Spleen (tissue), 13 donors: ENCODE data around the gene ADCY2. TPM values are rescaled to one million over a fixed set of nuclear protein-coding genes. Genes with fewer than 3 reads are reported as not detected.

Experiments
- DNase-seq: peaks from one replicate; pipeline ENCODE4 v3.0.0-alpha.2; 2020
- H3K27ac ChIP-seq, 8 donors: fragments of 200-600 bp; sonication (generic) in 7 of 8; 1 replicate in 4 of 8; 2 replicates in 4 of 8; pipeline versions ENCODE4 v1.5.0 to v1.8.0; 2016 to 2021; ENCODE audit warnings: inconsistent platforms in 4 of 8, mild to moderate bottlenecking in 4 of 8, moderate library complexity in 1 of 8
- H3K27me3 ChIP-seq, 7 donors: fragments of 200-600 bp; sonication (generic) in 6 of 7; replicated peaks in 1 of 7; 1 replicate in 4 of 7; 2 replicates in 3 of 7; pipeline versions ENCODE4 v1.5.0 to v1.8.0; 2016 to 2021; ENCODE audit warnings: inconsistent platforms in 3 of 7, mild to moderate bottlenecking in 1 of 7
- H3K36me3 ChIP-seq, 6 donors: fragments of 200-600 bp; sonication (generic) in 5 of 6; 1 replicate in 4 of 6; 2 replicates in 2 of 6; pipeline versions ENCODE4 v1.5.0 to v1.8.0; 2016 to 2021; ENCODE audit warnings: inconsistent platforms in 2 of 6
- H3K4me1 ChIP-seq, 6 donors: fragments of 200-600 bp; sonication (generic) in 5 of 6; 1 replicate in 3 of 6; 2 replicates in 3 of 6; pipeline versions ENCODE4 v1.5.0 to v1.8.0; 2016 to 2021; ENCODE audit warnings: inconsistent platforms in 3 of 6
- H3K4me3 ChIP-seq, 8 donors: fragments of 200-600 bp; sonication (generic) in 7 of 8; 1 replicate in 4 of 8; 2 replicates in 4 of 8; pipeline versions ENCODE4 v1.5.0 to v1.8.0; 2016 to 2021; ENCODE audit warnings: inconsistent platforms in 4 of 8, mild to moderate bottlenecking in 4 of 8, moderate library complexity in 2 of 8
- H3K9me3 ChIP-seq, 8 donors: fragments of 200-600 bp; sonication (generic) in 7 of 8; 1 replicate in 4 of 8; 2 replicates in 4 of 8; pipeline versions ENCODE4 v1.5.0 to v1.8.0; 2016 to 2021; ENCODE audit warnings: inconsistent platforms in 4 of 8
- POLR2A ChIP-seq, 3 donors: fragments of 450-650 bp; IDR thresholded peaks; one replicate each; pipeline ENCODE4 v1.5.1; 2017; ENCODE audit warnings: antibody characterized with exemption in 3 of 3, mild to moderate bottlenecking in 1 of 3
- POLR2AphosphoS5 ChIP-seq, 3 donors: sonication (generic); formaldehyde crosslinking; IDR thresholded peaks; one replicate each; pipeline ENCODE4 v1.5.1; 2017; ENCODE audit warnings: antibody characterized with exemption in 3 of 3
- WGBS, 5 donors: extraction: QIAGEN DNeasy Blood & Tissue Kit in 3 of 5; methylation state at CpG; one replicate each; pipeline versions ENCODE4 v1.1.5 to v1.1.7; 2013 to 2018; 5-methylcytosine and 5-hydroxymethylcytosine counted together
- intact Hi-C: fragments of 100-400 bp; cut with DNase I; formaldehyde crosslinking; loops from one replicate; pipeline ENCODE4 v1.15.0; 2023; ENCODE audit warnings: low total_unique reads
- long read RNA-seq, 2 donors: transcript quantifications; one replicate each; lab custom pipeline, GENCODE V29; 2026
- polyA plus RNA-seq, 3 donors: library from polyadenylated mRNA; stranded (reverse); fragments of 200-250 nt; gene quantifications; one replicate each; pipeline ENCODE4 v1.2.1, GENCODE V29; 2013
- total RNA-seq, 7 donors: library from RNA; depleted of rRNA in 3 of 7; stranded (reverse); fragments of >200 nt in 3 of 7; fragmentation: NEBNext Ultra II Directional in 4 of 7; extraction: Animal tissue kit (Norgen Biotek cat#: 25700) in 4 of 7; gene quantifications; one replicate each; pipeline versions ENCODE4 v1.1.0 to v1.2.1, GENCODE V29; 2016 to 2021
- TF ChIP-seq, protein P1 (sequence below), 11 experiments: fragments of 200-600 bp in 7 of 11; fragments of 450-650 bp in 4 of 11; sonication (generic) in 4 of 11; IDR thresholded peaks in 8 of 11; conservative IDR thresholded peaks in 3 of 11; 1 replicate in 7 of 11; 2 replicates in 4 of 11; pipeline versions ENCODE4 v1.4.0 to v1.8.0; 2016 to 2021; ENCODE audit warnings: antibody characterized with exemption in 11 of 11, inconsistent platforms in 4 of 11, mild to moderate bottlenecking in 1 of 11
- donor health status: healthy with polysubstance abuse.
- donor health status: DM: no; HTN: no; CAD: no; lungs with moderate emphysema.
- donor health status: DM: no; HTN: no; CAD: no.
- donor health status: Bipolar disorder and iron deficiency.
- donor health status: healthy.
- donor health status: DM: no; HTN: no; CAD: no.
- donor health status: DM: yes; HTN: yes; CAD: no.

ADCY2 gene
- total RNA-seq = 1 to 10 TPM in 1 of 7 donors, under 1 TPM in 6; 0.10 to 1.5 (median 0.49) TPM
- under 1 TPM; 0.02 to 0.07 (median 0.06) TPM for polyA plus RNA-seq
- long read RNA-seq, donor 1 = 0 reads
- long read RNA-seq, donor 2 = 0 reads

DNA sequence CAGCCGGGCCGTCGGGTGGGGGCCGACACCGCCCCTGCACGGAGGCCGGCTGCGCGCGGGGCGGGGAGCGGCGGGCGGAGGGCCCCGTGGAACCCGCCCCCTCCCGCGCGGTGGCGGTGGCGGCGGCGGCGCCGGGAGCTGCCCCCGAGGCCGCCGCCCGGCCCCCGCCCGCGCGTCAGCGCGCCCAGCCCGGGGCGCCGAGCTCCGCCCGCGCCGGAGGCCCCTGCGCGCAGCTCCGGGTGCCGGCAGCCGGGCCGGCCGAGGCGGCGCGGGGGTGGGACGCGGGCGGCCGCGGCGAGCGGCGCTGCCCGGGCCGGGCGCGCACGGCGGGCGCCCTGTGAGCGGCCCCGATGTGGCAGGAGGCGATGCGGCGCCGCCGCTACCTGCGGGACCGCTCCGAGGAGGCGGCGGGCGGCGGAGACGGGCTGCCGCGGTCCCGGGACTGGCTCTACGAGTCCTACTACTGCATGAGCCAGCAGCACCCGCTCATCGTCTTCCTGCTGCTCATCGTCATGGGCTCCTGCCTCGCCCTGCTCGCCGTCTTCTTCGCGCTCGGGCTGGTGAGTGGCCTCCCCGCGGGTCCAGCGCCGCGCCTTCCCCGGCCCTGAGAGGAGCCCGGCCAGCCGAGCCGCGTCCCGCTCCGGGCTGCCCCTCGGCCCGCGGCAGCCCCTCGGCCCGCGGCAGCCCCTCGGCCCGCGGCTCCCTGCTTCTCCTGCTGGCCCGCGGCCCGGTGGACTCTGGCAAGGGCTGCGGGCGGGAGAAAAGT, at the start of gene ADCY2:
Gene ADCY2 (plus strand): TSS at position 192 of the 766 bp plus-strand sequence. CDS start 159 bp downstream, at position 351.
- WGBS, 5 donors = 1 to 7% (median 3%) methylated on average over 22 to 121 of the region's 121 CpGs
- Histone ChIP-seq H3K4me3 (peak within 1 kb of the TSS in 7 of 8 donors; percentile 4 to 62 (median 30)), H3K27me3 (peaks cover 3 to 61% (median 32%) of the 10 kb centered on the region in 7 donors), H3K36me3 (no peaks in the 10 kb centered on the region), H3K9me3 (no peaks in the 10 kb centered on the region), H3K27ac (no peak within 1 kb of the TSS), H3K4me1 (peaks cover 0 to 21% (median 5%) of the 10 kb centered on the region in 6 donors)
- TF ChIP-seq, protein P1, sequence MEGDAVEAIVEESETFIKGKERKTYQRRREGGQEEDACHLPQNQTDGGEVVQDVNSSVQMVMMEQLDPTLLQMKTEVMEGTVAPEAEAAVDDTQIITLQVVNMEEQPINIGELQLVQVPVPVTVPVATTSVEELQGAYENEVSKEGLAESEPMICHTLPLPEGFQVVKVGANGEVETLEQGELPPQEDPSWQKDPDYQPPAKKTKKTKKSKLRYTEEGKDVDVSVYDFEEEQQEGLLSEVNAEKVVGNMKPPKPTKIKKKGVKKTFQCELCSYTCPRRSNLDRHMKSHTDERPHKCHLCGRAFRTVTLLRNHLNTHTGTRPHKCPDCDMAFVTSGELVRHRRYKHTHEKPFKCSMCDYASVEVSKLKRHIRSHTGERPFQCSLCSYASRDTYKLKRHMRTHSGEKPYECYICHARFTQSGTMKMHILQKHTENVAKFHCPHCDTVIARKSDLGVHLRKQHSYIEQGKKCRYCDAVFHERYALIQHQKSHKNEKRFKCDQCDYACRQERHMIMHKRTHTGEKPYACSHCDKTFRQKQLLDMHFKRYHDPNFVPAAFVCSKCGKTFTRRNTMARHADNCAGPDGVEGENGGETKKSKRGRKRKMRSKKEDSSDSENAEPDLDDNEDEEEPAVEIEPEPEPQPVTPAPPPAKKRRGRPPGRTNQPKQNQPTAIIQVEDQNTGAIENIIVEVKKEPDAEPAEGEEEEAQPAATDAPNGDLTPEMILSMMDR (IDR thresholded peaks at IDR 0.05 in 8 of 11, conservative IDR thresholded peaks at IDR 0.05 in 3 of 11) = no peak
- no peak for DNase-seq
- intact Hi-C loops = no loop called here

DNA sequence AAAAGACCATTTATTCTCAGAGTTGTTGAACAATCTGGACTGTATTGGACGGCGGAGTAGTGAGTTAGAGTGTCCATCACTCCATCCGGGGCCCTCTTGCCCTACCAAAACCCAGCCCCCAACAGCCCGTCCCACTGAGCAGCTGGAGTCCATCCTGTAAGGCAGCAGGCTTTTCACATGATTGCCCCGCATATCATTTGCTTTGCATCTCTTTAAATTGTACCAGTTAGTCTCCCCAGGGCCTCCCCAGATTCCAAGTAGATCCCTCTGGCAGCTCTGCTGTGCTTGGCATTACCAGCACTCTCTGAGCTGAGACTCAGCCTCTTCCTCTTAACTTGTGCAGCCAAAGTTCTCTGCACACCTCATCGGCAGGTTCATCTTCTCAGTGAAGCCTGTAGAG, 48.6 kb upstream of the ADCY2 start:
- Histone ChIP-seq H3K4me3 (no peak overlapping the region), H3K27ac (no peak overlapping the region), H3K27me3 (no peaks in the 10 kb centered on the region), H3K9me3 (peaks cover 0 to 20% (median 3%) of the 10 kb centered on the region in 8 donors), H3K4me1 (no peaks in the 10 kb centered on the region), H3K36me3 (no peaks in the 10 kb centered on the region)
- TF ChIP-seq, protein P1 (IDR thresholded peaks at IDR 0.05 in 8 of 11, conservative IDR thresholded peaks at IDR 0.05 in 3 of 11) = no peak
- no peak for TF ChIP-seq POLR2A (IDR thresholded peaks at IDR 0.05)
- TF ChIP-seq POLR2AphosphoS5 (IDR thresholded peaks at IDR 0.05) = no peak
- intact Hi-C loops = no loop called here
- DNase-seq = no peak
- 54 to 78% (median 58%) methylated on average over 6 of the region's 6 CpGs for WGBS, 5 donors

DNA sequence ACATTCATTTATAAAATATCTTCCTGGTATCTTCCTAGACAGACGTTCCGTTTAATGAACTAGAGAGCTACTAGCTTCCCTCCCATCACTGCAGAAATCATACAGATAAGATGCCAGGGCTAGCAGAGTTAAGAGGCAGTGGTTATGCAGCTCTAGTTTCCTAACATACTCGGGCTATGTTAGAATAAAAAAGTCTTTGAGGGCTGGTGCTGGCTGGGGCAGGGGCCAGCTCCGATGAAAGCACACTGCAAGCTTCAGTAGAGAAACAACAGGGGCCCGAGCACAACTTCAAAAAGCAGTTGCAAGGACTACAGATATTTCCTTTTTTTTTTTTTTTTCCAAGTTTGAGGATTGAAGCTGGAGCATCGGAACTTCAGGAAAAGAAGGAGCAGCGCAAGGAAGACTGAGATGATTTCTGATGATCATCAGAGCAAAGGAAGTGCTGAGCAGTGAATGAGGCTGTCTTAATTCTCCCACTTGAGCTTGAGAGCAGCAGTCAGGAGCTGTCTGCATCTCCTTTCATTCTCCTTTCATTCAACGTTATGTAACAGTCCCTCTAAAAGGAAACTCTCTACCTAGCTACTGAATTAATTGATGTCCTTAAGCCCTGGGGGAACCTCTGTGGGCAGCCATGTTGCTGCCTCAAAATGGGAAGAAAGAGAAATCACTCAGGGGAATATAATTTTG, 47.6 kb upstream of the ADCY2 start:
- Histone ChIP-seq H3K36me3 (no peaks in the 10 kb centered on the region), H3K4me1 (no peaks in the 10 kb centered on the region), H3K9me3 (peaks cover 0 to 11% (median 0%) of the 10 kb centered on the region in 8 donors), H3K27ac (no peak overlapping the region), H3K4me3 (no peak overlapping the region), H3K27me3 (no peaks in the 10 kb centered on the region)
- intact Hi-C loops = no loop called here
- TF ChIP-seq, protein P1 (IDR thresholded peaks at IDR 0.05 in 8 of 11, conservative IDR thresholded peaks at IDR 0.05 in 3 of 11) = no peak
- TF ChIP-seq POLR2A (IDR thresholded peaks at IDR 0.05) (no peak), POLR2AphosphoS5 (IDR thresholded peaks at IDR 0.05) (no peak)
- no peak for DNase-seq
- WGBS, 5 donors = 47 to 58% (median 50%) methylated on average over 8 of the region's 8 CpGs

DNA sequence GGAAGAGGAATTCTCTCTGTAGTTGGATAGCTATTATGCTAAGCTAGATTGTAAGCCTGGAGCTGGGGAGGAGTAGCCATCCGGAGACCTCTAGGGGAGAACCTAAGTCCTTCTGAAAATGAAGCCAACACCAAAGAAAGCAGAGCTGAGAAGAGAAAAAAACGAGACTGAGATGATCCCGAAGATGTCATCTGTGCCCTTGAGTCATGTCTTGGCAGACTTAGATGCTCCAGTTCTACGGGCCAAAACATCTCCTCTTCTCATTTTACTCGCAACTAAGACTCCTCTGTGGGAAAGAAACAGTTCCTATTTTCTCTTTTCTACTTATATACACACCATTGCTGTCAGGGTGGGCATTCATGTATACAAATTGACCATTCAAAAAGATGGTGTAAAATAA, 34.3 kb upstream of the ADCY2 start:
- Histone ChIP-seq H3K27ac (no peak overlapping the region), H3K36me3 (no peaks in the 10 kb centered on the region), H3K4me1 (no peaks in the 10 kb centered on the region), H3K4me3 (no peak overlapping the region), H3K27me3 (no peaks in the 10 kb centered on the region), H3K9me3 (peaks cover 0 to 2% (median 0%) of the 10 kb centered on the region in 8 donors)
- intact Hi-C loops = no loop called here
- no peak for DNase-seq
- WGBS, 5 donors = 67 to 81% (median 80%) methylated on average over 5 of the region's 5 CpGs
- TF ChIP-seq, protein P1 (IDR thresholded peaks at IDR 0.05 in 8 of 11, conservative IDR thresholded peaks at IDR 0.05 in 3 of 11) = no peak
- TF ChIP-seq POLR2AphosphoS5 (IDR thresholded peaks at IDR 0.05) (no peak), POLR2A (IDR thresholded peaks at IDR 0.05) (no peak)
